Pancreas (tissue), 10 donors: ENCODE data around the gene PTPRO. TPM values are rescaled to one million over a fixed set of nuclear protein-coding genes. Genes with fewer than 3 reads are reported as not detected.

Source experiments
- ATAC-seq, 4 donors: fragments of 200-7000 bp; cut with Tn5 transposase; one replicate each; pipeline versions ENCODE4 v1.8.0 to v1.9.1; 2020; ENCODE audit warnings: mild to moderate bottlenecking in 4 of 4, moderate library complexity in 4 of 4
- DNase-seq, 6 donors: peaks; one replicate each; pipeline ENCODE4 v3.0.0-alpha.2; 2020
- FAIRE-seq: peaks from 2 replicates; lab custom pipeline; 2012; peaks lifted over from hg19 to GRCh38; lab: Jason Lieb, UNC
- H3K27ac ChIP-seq, 4 donors: fragments of 200-600 bp; sonication (generic); 1 replicate in 3 of 4; 2 replicates in 1 of 4; pipeline versions ENCODE4 v1.5.0 to v1.8.0; 2020
- H3K27me3 ChIP-seq, 4 donors: fragments of 200-600 bp; one replicate each; pipeline ENCODE4 v1.8.0; 2021
- H3K36me3 ChIP-seq, 3 donors: fragments of 200-600 bp; sonication (generic) in 1 of 3; one replicate each; pipeline versions ENCODE4 v1.5.0 to v1.8.0; 2020 to 2021
- H3K4me1 ChIP-seq, 3 donors: fragments of 200-600 bp; one replicate each; pipeline ENCODE4 v1.8.0; 2021
- H3K4me3 ChIP-seq, 4 donors: fragments of 200-600 bp; sonication (generic) in 2 of 4; one replicate each; pipeline versions ENCODE4 v1.5.0 to v1.8.0; 2020 to 2021
- H3K9me3 ChIP-seq, 4 donors: fragments of 200-600 bp; one replicate each; pipeline ENCODE4 v1.8.0; 2021
- WGBS, 2 donors: extraction: QIAGEN DNeasy Blood & Tissue Kit; methylation state at CpG; one replicate each; pipeline ENCODE4 v1.1.7; 2013; 5-methylcytosine and 5-hydroxymethylcytosine counted together
- intact Hi-C, 3 donors: fragments of 100-400 bp; cut with DNase I; formaldehyde crosslinking; loops; one replicate each; pipeline versions ENCODE4 v1.11.1 to v1.14.2; 2022
- polyA plus RNA-seq, 2 donors: library from polyadenylated mRNA; stranded (reverse); fragments of 200-250 nt; gene quantifications; one replicate each; pipeline ENCODE4 v1.2.3, GENCODE V29; 2013
- total RNA-seq, 6 donors: library from RNA; stranded (reverse); fragmentation: NEBNext Ultra II Directional in 4 of 6; extraction: Animal tissue kit (Norgen Biotek cat#: 25700) in 4 of 6; gene quantifications; one replicate each; pipeline versions ENCODE4 v1.2.1 to v1.2.4, GENCODE V29; 2021 to 2023
- TF ChIP-seq, protein P1 (sequence below), 4 donors: fragments of 200-600 bp; sonication (generic) in 3 of 4; IDR thresholded peaks; one replicate each; pipeline versions ENCODE4 v1.5.0 to v1.8.0; 2021; ENCODE audit warnings: antibody characterized with exemption in 4 of 4
- donor health status: healthy with polysubstance abuse.
- donor health status: DM: no; HTN: no; CAD: no; lungs with moderate emphysema.
- donor health status: DM: no; HTN: no; CAD: no.
- donor health status: control.
- donor health status: control.
- donor health status: Bipolar disorder and iron deficiency.
- donor health status: DM: yes; HTN: yes; CAD: no.
- donor health status: DM: no; HTN: no; CAD: no.
- donor health status: DM: no; HTN: no; CAD: no.
- donor health status: DM: yes; HTN: yes; CAD: no.

The PTPRO gene
- total and polyA plus RNA-seq, 8 donors, result 0.11 to 2.6 (median 0.31) TPM; not detected in 1

DNA sequence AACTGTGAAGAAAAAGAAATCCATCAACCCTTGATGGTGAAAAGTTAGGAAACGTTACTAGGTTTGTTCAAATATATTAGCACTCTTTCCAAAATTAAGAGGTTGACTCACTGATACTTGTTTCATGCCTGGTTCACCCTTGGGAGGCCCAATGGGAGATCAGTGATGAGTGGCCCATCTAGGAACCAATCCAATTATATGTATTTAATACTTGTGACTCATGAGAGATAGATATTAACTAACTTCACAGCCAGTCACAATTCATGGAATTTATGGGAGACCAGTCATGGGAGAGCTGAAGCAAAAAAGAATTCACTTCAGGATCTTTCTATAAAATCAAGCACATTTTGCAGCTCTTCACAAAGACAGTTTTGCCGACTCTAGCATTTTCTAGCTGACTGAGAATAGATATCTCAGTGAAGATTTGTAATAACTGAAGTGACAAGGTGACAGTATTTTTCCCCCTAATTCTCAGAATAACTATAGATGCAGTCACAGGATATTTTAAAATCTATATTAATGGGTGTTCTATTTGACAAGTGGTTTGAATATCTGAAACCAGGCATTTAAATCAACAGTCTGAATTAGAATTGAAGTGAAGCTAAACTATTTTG is 236.7 kb downstream of the PTPRO start:
- no peak for FAIRE-seq
- ATAC-seq, result no peak
- TF ChIP-seq, protein P1, sequence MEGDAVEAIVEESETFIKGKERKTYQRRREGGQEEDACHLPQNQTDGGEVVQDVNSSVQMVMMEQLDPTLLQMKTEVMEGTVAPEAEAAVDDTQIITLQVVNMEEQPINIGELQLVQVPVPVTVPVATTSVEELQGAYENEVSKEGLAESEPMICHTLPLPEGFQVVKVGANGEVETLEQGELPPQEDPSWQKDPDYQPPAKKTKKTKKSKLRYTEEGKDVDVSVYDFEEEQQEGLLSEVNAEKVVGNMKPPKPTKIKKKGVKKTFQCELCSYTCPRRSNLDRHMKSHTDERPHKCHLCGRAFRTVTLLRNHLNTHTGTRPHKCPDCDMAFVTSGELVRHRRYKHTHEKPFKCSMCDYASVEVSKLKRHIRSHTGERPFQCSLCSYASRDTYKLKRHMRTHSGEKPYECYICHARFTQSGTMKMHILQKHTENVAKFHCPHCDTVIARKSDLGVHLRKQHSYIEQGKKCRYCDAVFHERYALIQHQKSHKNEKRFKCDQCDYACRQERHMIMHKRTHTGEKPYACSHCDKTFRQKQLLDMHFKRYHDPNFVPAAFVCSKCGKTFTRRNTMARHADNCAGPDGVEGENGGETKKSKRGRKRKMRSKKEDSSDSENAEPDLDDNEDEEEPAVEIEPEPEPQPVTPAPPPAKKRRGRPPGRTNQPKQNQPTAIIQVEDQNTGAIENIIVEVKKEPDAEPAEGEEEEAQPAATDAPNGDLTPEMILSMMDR (IDR thresholded peaks at IDR 0.05), result no peak
- DNase-seq, result no peak
- H3K36me3 ChIP-seq, result no peaks in the 10 kb centered on the region
- 65 to 74% methylated on average over 2 of the region's 2 CpGs for WGBS, 2 donors
- H3K4me1 ChIP-seq, result no peaks in the 10 kb centered on the region
- intact Hi-C loops, result no loop called here
- H3K27me3 ChIP-seq, result no peaks in the 10 kb centered on the region
- no peaks in the 10 kb centered on the region for H3K9me3 ChIP-seq
- no peak overlapping the region for H3K27ac ChIP-seq
- no peak overlapping the region for H3K4me3 ChIP-seq

DNA sequence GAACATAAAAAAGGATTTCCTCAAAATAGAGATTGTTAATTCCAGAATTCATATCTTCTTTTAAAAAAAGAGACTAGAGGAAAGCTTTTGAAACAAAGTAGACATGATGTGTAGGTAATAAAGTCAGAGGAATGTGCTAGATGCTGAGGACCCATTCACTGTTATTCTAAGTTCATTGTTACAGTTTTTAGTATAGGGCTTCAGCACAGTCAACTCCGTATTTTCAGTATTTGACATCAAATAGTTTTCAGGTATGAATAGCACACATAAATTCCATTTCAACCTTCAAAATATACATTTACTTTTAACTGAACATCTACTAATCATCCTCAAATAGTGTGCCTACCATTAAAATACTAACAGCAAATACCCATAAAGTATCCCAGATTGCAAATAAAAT is 239.1 kb downstream of the PTPRO start:
- ATAC-seq (no peak), FAIRE-seq (no peak), DNase-seq (no peak)
- intact Hi-C loops, result no loop called here
- Histone ChIP-seq H3K27ac (no peak overlapping the region), H3K27me3 (no peaks in the 10 kb centered on the region), H3K9me3 (no peaks in the 10 kb centered on the region), H3K4me3 (no peak overlapping the region), H3K4me1 (no peaks in the 10 kb centered on the region), H3K36me3 (no peaks in the 10 kb centered on the region)
- 85 to 90% methylated on average over 1 of the region's 1 CpG for WGBS, 2 donors
- TF ChIP-seq, protein P1 (IDR thresholded peaks at IDR 0.05), result no peak

DNA sequence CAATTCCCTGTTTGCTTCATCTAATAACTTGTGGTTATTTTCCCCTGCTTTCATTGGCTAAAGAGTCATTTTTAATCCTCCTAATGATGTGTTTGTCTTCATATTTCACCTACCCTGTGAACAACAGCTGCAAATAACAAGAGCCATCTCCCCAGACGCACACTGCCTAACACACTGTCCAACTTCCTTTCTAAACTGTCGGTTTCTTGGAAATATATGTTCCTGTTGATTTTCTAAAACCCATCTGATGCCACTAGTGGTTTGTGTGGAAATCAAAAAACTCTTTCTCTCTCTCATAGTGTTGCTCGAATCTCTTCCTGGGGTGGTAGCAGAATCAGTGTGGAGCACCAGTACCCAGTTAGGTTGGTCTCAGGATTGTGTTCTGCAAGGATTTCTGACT is 240.0 kb downstream of the PTPRO start:
- WGBS, 2 donors, result 69 to 83% methylated on average over 3 of the region's 3 CpGs
- intact Hi-C loops, result no loop called here
- Histone ChIP-seq H3K36me3 (no peaks in the 10 kb centered on the region), H3K4me1 (no peaks in the 10 kb centered on the region), H3K27me3 (no peaks in the 10 kb centered on the region), H3K4me3 (no peak overlapping the region), H3K9me3 (no peaks in the 10 kb centered on the region), H3K27ac (no peak overlapping the region)
- TF ChIP-seq, protein P1 (IDR thresholded peaks at IDR 0.05), result no peak
- ATAC-seq (peak in 2 of 4 donors; percentile 15 to 45), FAIRE-seq (no peak), DNase-seq (no peak)

DNA sequence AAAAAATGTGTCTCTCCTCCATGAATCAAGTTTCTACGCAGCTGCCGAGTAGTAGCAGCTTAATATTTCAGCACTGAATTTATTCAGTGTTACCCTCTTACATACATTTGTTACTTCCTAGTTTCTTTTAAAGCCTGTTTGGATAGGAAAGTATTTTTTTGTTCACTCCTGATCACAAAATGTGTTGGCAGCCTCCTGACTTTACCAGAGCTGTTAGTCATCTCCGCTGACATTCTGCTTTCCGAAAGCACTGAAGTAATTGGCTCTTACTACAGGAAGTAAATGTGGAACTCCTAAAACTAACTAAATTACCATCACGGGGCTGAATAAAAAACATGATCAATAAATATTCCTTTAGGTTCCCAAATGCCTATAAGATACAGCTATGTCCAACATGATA is 241.4 kb downstream of the PTPRO start:
- Histone ChIP-seq H3K9me3 (no peaks in the 10 kb centered on the region), H3K36me3 (no peaks in the 10 kb centered on the region), H3K27ac (peak overlapping the region in 2 of 4 donors; percentile 12 to 61), H3K4me1 (no peaks in the 10 kb centered on the region), H3K4me3 (peak overlapping the region in 1 of 4 donors; percentile 11), H3K27me3 (no peaks in the 10 kb centered on the region)
- DNase-seq (no peak), ATAC-seq (peak in 3 of 4 donors; percentile 70 to 88 (median 82)), FAIRE-seq (peak; percentile 69)
- intact Hi-C loops, result no loop called here
- TF ChIP-seq, protein P1 (IDR thresholded peaks at IDR 0.05), result no peak
- 42 to 49% methylated on average over 5 of the region's 5 CpGs for WGBS, 2 donors

DNA sequence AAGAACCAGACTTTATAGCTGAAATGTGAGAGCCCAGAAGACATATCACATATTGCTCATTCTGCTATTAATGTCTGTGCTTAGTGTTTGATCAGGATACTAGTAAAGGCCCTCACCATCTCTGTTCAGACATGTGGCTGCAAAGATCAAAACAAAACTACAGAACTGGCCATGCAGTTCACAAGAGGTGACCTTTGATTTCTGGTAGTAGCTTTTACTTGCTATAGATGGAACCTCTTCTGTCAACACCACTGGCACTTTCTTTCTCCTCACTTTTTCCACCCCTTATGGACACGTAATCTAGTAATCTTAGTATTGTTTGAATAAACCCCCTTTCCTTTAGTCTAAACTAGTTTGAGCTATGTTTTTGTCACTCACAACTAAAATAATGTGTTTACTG is 252.0 kb downstream of the PTPRO start:
- intact Hi-C loops, result no loop called here
- Histone ChIP-seq H3K9me3 (no peaks in the 10 kb centered on the region), H3K4me3 (no peak overlapping the region), H3K27ac (no peak overlapping the region), H3K4me1 (no peaks in the 10 kb centered on the region), H3K27me3 (no peaks in the 10 kb centered on the region), H3K36me3 (no peaks in the 10 kb centered on the region)
- 77 to 96% methylated on average over 1 of the region's 1 CpG for WGBS, 2 donors
- TF ChIP-seq, protein P1 (IDR thresholded peaks at IDR 0.05), result no peak
- FAIRE-seq (no peak), ATAC-seq (no peak), DNase-seq (no peak)
